HG03060 (cell line): ENCODE results near the gene GAL.
"Not testable (repeated sequence)": the region's sequence is repeated elsewhere in the genome, so short reads cannot be mapped to it uniquely, and the experiment has no call there.

Experiments used
- ATAC-seq: cut with Tn5 transposase; IDR thresholded peaks from one replicate; pipeline ENCODE4 v1.9.1; 2021; ENCODE audit warnings: low read depth, moderate number of reproducible peaks; ENCODE audit not compliant: unreplicated experiment

GAL gene

GRCh38 chr11:68684385-68685356 lies at the start of gene GAL:
Gene GAL, plus strand, starts transcription at chr11:68684544. Its CDS starts 380 bp downstream, at chr11:68684924.
- no peak for ATAC-seq

- ATAC-seq = not testable (repeated sequence)
These were observed 49.7 kb upstream of the GAL start for GRCh38 chr11:68634606-68635005.

GRCh38 chr11:68635172-68635571 lies 49.2 kb upstream of the GAL start:
- not testable (repeated sequence) for ATAC-seq

GRCh38 chr11:68635883-68636282 lies 48.5 kb upstream of the GAL start:
- not testable (repeated sequence) for ATAC-seq

GRCh38 chr11:68639322-68639721 lies 45.0 kb upstream of the GAL start:
- ATAC-seq = not testable (repeated sequence)

GRCh38 chr11:68641880-68642279 lies 42.5 kb upstream of the GAL start:
- ATAC-seq = no peak

GRCh38 chr11:68643585-68643984 lies 40.8 kb upstream of the GAL start:
- no peak for ATAC-seq

- no peak for ATAC-seq
These were observed 37.5 kb upstream of the GAL start for GRCh38 chr11:68646832-68647231.

- ATAC-seq = no peak
These were observed 34.3 kb upstream of the GAL start for GRCh38 chr11:68649851-68650555.

GRCh38 chr11:68650801-68651200 lies 33.5 kb upstream of the GAL start:
- ATAC-seq = no peak

- ATAC-seq = no peak
These were observed 32.9 kb upstream of the GAL start for GRCh38 chr11:68651208-68651984.

- no peak for ATAC-seq
These were observed 32.2 kb upstream of the GAL start for GRCh38 chr11:68651985-68652682.

GRCh38 chr11:68652683-68653156 lies 31.6 kb upstream of the GAL start:
- no peak for ATAC-seq

- no peak for ATAC-seq
These were observed 30.6 kb upstream of the GAL start for GRCh38 chr11:68653486-68654430.

GRCh38 chr11:68654978-68655377 lies 29.4 kb upstream of the GAL start:
- no peak for ATAC-seq

GRCh38 chr11:68655406-68655805 lies 28.9 kb upstream of the GAL start:
- ATAC-seq = no peak

GRCh38 chr11:68655806-68656205 lies 28.5 kb upstream of the GAL start:
- ATAC-seq = no peak

GRCh38 chr11:68657021-68657780 lies 27.1 kb upstream of the GAL start:
- no peak for ATAC-seq
